A549 (cell line): ENCODE data around the gene MINDY3.

Source experiments
- BHLHE40 ChIP-seq: IDR thresholded peaks from 2 replicates; pipeline ENCODE4 v1.6.1; 2012; ENCODE audit warnings: low read depth, low read length, inconsistent platforms
- CHD2 ChIP-seq: fragments of 150-350 bp; IDR thresholded peaks from 2 replicates; pipeline ENCODE4 v1.6.1; 2014; ENCODE audit warnings: low read length; ENCODE audit not compliant: partially characterized antibody
- CTCF ChIP-seq: fragments of >200 bp; sonication (Bioruptor Twin); formaldehyde crosslinking; IDR thresholded peaks from 3 replicates; pipeline ENCODE4 v1.5.1; 2016
- E2F6 ChIP-seq: IDR thresholded peaks from 2 replicates; pipeline ENCODE4 v1.6.1; 2012; ENCODE audit warnings: low read depth, borderline replicate concordance
- EP300 ChIP-seq, 2 experiments: fragments of >200 bp; sonication (Bioruptor Twin); formaldehyde crosslinking; IDR thresholded peaks; 2 replicates in 1 of 2; 3 replicates in 1 of 2; pipeline ENCODE4 v1.6.1; 2016 to 2017
- POLR2A ChIP-seq: IDR thresholded peaks from 2 replicates; pipeline ENCODE4 v1.6.1; 2012; ENCODE audit warnings: mild to moderate bottlenecking, low read length
- RCOR1 ChIP-seq: fragments of 150-350 bp; IDR thresholded peaks from 2 replicates; pipeline ENCODE4 v1.6.1; 2014; ENCODE audit warnings: antibody characterized with exemption, low read length, low read depth
- RFX5 ChIP-seq: fragments of 450-650 bp; IDR thresholded peaks from 2 replicates; pipeline ENCODE4 v1.7.1; 2014; ENCODE audit warnings: antibody characterized with exemption, mild to moderate bottlenecking, moderate library complexity
- USF2 ChIP-seq: fragments of 450-650 bp; IDR thresholded peaks from 2 replicates; pipeline ENCODE4 v1.6.1; 2014; ENCODE audit warnings: antibody characterized with exemption

DNA sequence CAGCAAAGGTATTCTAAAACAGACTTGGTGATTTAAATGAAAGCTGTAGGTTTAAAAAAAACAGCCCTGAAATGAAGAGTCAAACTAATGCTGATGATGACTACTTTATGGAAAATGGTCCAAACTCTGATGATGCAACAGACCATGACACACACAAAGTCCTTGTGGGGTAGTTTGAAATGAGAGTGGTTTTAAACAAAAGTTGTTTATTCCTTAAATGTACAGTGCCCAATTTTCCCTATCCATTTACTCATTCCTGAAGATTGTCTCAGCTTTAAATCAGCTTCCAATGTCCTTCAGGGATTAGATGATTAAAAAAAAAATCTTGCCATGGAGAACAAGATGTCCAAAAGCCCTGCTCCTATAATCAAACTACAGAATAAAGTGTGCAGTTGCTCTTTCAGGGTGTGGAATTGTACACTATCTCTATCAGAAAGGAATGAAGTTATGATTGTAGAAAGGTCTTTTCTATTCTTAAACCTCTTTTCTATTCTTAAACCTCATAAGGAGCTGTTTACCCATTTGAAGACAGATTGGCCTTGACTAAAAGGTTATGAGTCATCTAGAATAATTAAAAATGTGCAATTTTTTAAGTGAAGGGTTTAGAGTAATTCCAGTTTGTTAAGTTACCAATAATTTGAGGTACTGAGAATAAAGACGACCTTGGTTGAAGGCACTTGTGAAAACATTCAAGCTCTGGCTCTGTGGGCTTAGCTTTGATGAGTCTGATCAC is 70.3 kb downstream of the MINDY3 start:
- TF ChIP-seq CTCF (no peak), RCOR1 (no peak), EP300 (IDR thresholded peaks at IDR 0.05) (no peak), USF2 (no peak), E2F6 (no peak), CHD2 (no peak), BHLHE40 (no peak), POLR2A (no peak), RFX5 (no peak)
